Lower lobe of right lung (tissue), 2 donors: Measurements from ENCODE around the gene GPC1. TPM values are rescaled to one million over a fixed set of nuclear protein-coding genes. Genes with fewer than 3 reads are reported as not detected.

Experiments
- ATAC-seq, 2 donors: fragments of 200-7000 bp; cut with Tn5 transposase; one replicate each; pipeline ENCODE4 v1.9.1; 2020 to 2022; ENCODE audit warnings: mild to moderate bottlenecking in 2 of 2, moderate library complexity in 2 of 2
- DNase-seq: peaks from one replicate; pipeline ENCODE4 v3.0.0-alpha.2; 2020
- H3K27ac ChIP-seq: fragments of 200-600 bp; one replicate; pipeline ENCODE4 v1.8.0; 2022
- H3K27me3 ChIP-seq: fragments of 200-600 bp; one replicate; pipeline ENCODE4 v1.8.0; 2022; ENCODE audit warnings: low read depth
- H3K36me3 ChIP-seq: fragments of 200-600 bp; one replicate; pipeline ENCODE4 v1.8.0; 2022; ENCODE audit warnings: mild to moderate bottlenecking
- H3K4me1 ChIP-seq: fragments of 200-600 bp; one replicate; pipeline ENCODE4 v1.8.0; 2022
- H3K4me3 ChIP-seq: fragments of 200-600 bp; one replicate; pipeline ENCODE4 v1.8.0; 2022; ENCODE audit warnings: mild to moderate bottlenecking
- H3K9me3 ChIP-seq: fragments of 200-600 bp; one replicate; pipeline ENCODE4 v1.8.0; 2022
- intact Hi-C: fragments of 100-400 bp; cut with DNase I; formaldehyde crosslinking; loops from one replicate; pipeline ENCODE4 v1.11.0; 2022
- total RNA-seq: library from RNA; stranded (reverse); fragmentation: NEBNext Ultra II Directional; extraction: Animal tissue kit (Norgen Biotek cat#: 25700); gene quantifications from one replicate; pipeline ENCODE4 v1.2.1, GENCODE V29; 2021
- TF ChIP-seq, protein P1 (sequence below): fragments of 200-600 bp; IDR thresholded peaks from one replicate; pipeline ENCODE4 v1.8.0; 2022; ENCODE audit warnings: antibody characterized with exemption, mild to moderate bottlenecking
- donor health status: DM: no; HTN: yes; CAD: no; lungs with severe emphysema.

GPC1 gene
- total RNA-seq, 1 donor from 2014 or later: 14.7 TPM

DNA sequence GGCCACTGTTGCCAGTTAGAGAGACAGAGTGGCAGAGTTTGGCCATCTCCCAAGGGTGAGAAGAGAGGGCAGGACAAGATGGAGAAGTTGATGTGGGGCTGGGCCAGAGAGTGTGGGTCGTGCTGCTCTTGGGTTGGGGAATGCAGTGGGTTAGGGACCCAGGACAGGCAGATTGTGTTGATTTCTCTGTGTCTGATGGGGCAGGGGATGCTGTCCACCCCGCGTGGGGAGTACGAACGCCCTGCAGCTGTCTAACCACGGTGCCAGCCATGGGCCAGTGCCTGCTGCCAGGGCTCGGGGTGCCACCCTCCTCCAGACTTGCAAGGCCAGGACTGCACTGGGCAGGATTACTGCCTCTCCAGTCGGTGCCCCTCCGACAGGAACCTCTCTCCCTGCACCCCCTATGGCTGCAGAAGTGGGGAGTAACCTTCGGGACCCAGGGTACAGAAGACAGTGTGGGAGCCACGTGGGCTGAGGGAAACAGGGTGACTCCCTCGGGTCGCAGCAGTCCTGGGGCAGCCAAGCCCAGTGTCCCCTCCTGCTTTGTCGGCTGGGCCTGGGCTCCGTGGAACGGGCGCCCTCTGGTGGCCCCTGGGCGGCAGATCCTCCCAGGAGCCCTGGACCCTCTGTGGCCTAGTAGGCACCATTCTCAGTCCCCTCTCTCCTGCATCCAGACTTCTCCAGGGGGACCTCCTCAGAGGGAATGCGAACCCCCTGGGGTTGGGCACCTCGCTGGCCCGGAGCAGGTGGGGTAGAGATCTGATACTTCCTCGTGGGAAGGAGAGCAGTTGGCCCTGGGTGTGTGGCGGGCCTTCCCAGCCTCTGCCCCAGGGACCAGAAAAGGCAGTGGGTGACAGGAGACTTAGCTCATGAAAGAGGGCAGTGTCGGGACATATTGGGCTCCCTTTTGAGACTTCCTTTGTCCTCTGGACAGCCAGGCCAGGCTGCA, 2.7 kb downstream of the GPC1 start:
- peaks cover 29% of the 10 kb centered on the region for H3K4me1 ChIP-seq
- no peak overlapping the region for H3K27ac ChIP-seq
- no peak overlapping the region for H3K4me3 ChIP-seq
- H3K36me3 ChIP-seq: no peaks in the 10 kb centered on the region
- peak; percentile 76 for DNase-seq
- no peaks in the 10 kb centered on the region for H3K9me3 ChIP-seq
- peaks cover 37% of the 10 kb centered on the region for H3K27me3 ChIP-seq
- ATAC-seq: peak; percentile 65 to 70
- TF ChIP-seq, protein P1, sequence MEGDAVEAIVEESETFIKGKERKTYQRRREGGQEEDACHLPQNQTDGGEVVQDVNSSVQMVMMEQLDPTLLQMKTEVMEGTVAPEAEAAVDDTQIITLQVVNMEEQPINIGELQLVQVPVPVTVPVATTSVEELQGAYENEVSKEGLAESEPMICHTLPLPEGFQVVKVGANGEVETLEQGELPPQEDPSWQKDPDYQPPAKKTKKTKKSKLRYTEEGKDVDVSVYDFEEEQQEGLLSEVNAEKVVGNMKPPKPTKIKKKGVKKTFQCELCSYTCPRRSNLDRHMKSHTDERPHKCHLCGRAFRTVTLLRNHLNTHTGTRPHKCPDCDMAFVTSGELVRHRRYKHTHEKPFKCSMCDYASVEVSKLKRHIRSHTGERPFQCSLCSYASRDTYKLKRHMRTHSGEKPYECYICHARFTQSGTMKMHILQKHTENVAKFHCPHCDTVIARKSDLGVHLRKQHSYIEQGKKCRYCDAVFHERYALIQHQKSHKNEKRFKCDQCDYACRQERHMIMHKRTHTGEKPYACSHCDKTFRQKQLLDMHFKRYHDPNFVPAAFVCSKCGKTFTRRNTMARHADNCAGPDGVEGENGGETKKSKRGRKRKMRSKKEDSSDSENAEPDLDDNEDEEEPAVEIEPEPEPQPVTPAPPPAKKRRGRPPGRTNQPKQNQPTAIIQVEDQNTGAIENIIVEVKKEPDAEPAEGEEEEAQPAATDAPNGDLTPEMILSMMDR: peak; percentile 96
- intact Hi-C loops: no loop called here

- TF ChIP-seq, protein P1: no peak
- intact Hi-C loops: no loop called here
- Histone ChIP-seq H3K27me3 (peaks cover 29% of the 10 kb centered on the region), H3K9me3 (no peaks in the 10 kb centered on the region), H3K27ac (no peak overlapping the region), H3K4me3 (no peak overlapping the region), H3K36me3 (no peaks in the 10 kb centered on the region), H3K4me1 (peaks cover 29% of the 10 kb centered on the region)
- peak; percentile 44 for DNase-seq
- ATAC-seq: no peak
These were observed 3.6 kb downstream of the GPC1 start for GRCh38 chr2:240438810-240439697.

- Histone ChIP-seq H3K36me3 (no peaks in the 10 kb centered on the region), H3K27me3 (peaks cover 26% of the 10 kb centered on the region), H3K9me3 (no peaks in the 10 kb centered on the region), H3K27ac (no peak overlapping the region), H3K4me1 (peaks cover 24% of the 10 kb centered on the region), H3K4me3 (no peak overlapping the region)
- DNase-seq (peak; percentile 41), ATAC-seq (no peak)
- intact Hi-C loops: no loop called here
- TF ChIP-seq, protein P1: no peak
These were observed 4.3 kb downstream of the GPC1 start for GRCh38 chr2:240439698-240440151.

GRCh38 chr2:240440251-240440650, 4.8 kb downstream of the GPC1 start:
- H3K36me3 ChIP-seq: no peaks in the 10 kb centered on the region
- no peak overlapping the region for H3K27ac ChIP-seq
- H3K4me3 ChIP-seq: no peak overlapping the region
- TF ChIP-seq, protein P1: no peak
- ATAC-seq (no peak), DNase-seq (no peak)
- no peaks in the 10 kb centered on the region for H3K9me3 ChIP-seq
- H3K27me3 ChIP-seq: peaks cover 23% of the 10 kb centered on the region
- intact Hi-C loops: no loop called here
- peaks cover 23% of the 10 kb centered on the region for H3K4me1 ChIP-seq

- TF ChIP-seq, protein P1: no peak
- DNase-seq (peak; percentile 37), ATAC-seq (no peak)
- Histone ChIP-seq H3K4me1 (peaks cover 23% of the 10 kb centered on the region), H3K9me3 (no peaks in the 10 kb centered on the region), H3K27me3 (peaks cover 22% of the 10 kb centered on the region), H3K27ac (no peak overlapping the region), H3K36me3 (no peaks in the 10 kb centered on the region), H3K4me3 (no peak overlapping the region)
- intact Hi-C loops: no loop called here
These were observed 5.3 kb downstream of the GPC1 start for GRCh38 chr2:240440704-240441320.
